ENCODE measurements around the gene SOX8. TPM values are rescaled to one million over a fixed set of nuclear protein-coding genes. Genes with fewer than 3 reads are reported as not detected.

Gene SOX8
- total RNA-seq, 1 donor from 2014 or later, result 0.15 TPM

DNA sequence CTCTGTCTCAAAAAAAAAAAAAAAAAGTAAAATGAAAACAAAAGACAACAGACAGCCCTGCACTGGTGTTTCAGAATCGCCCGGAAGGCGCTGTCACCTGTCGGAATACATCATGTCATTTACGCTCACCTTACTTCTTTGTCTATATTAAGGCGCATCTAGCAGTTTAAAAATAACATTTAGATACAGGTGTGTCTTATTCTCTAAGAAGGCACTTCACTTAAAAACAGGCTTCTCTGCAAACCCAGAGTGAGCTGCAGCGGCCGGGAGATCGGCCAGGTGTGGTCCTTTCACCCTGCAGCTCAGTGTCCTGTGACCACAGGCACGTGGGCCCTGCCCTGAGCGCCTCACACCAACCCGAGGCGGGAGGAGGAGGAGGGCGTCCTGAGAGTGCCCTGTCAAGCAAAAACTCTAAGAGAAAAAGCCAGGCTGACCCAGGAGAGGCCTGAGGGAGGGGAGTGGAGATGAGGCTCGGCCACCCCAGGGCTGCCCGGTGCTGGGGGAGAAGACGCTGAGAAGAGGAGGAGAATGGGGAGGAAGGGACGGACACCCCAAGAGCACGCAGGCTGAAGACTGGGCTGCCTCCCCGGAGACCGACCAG lies 7.5 kb upstream of the SOX8 start:
- Mint-ChIP-seq H3K36me3 (ENCODE audit: low read depth) (no peaks in the 10 kb centered on the region), H3K4me1 (ENCODE audit: low read depth) (peaks cover 8% of the 10 kb centered on the region)

DNA sequence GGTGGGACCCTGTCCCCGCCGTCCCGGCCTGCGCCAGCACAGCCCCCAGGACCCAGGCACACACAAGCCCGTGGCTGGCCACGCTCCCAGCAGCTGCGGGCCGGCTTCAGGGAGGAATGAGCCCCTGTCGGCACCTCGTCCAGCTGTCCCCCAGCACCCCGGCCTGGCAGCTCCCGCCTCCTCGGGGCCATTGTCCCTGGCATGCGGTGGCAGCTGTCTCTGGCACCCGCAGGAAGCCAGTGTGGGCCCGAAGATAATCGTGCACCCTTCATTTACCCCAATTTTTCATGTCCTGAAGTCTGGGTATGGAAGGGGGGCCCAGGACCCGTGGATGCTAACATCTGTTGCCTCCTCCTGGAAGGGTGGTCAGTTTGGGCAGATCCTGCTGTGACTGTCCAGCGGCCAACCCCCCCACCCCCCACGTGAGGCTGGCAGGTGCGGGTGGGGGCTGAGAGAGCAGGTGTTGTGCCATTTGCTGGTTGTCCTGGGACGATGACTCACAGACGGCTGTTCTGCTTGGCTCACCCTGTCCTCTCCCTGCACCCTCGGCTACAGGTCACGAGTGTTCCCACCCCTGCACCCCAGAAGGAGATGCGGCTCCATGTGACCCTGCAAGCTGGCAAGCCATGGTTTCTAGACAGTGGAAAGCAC lies 6.8 kb upstream of the SOX8 start:
- H3K9me3 Mint-ChIP-seq (ENCODE audit: low read depth), result peaks cover 3% of the 10 kb centered on the region
- TF ChIP-seq, protein P1, sequence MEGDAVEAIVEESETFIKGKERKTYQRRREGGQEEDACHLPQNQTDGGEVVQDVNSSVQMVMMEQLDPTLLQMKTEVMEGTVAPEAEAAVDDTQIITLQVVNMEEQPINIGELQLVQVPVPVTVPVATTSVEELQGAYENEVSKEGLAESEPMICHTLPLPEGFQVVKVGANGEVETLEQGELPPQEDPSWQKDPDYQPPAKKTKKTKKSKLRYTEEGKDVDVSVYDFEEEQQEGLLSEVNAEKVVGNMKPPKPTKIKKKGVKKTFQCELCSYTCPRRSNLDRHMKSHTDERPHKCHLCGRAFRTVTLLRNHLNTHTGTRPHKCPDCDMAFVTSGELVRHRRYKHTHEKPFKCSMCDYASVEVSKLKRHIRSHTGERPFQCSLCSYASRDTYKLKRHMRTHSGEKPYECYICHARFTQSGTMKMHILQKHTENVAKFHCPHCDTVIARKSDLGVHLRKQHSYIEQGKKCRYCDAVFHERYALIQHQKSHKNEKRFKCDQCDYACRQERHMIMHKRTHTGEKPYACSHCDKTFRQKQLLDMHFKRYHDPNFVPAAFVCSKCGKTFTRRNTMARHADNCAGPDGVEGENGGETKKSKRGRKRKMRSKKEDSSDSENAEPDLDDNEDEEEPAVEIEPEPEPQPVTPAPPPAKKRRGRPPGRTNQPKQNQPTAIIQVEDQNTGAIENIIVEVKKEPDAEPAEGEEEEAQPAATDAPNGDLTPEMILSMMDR (IDR thresholded peaks at IDR 0.05), result no peak
- peaks cover 9% of the 10 kb centered on the region for H3K27me3 Mint-ChIP-seq (ENCODE audit: low read depth)
- no peak overlapping the region for H3K27ac Mint-ChIP-seq (ENCODE audit: unreplicated experiment)
- no peaks in the 10 kb centered on the region for H3K36me3 Mint-ChIP-seq (ENCODE audit: low read depth)
- peaks cover 2% of the 10 kb centered on the region for H3K4me1 Mint-ChIP-seq (ENCODE audit: low read depth)
- no peak overlapping the region for H3K4me3 Mint-ChIP-seq (ENCODE audit: unreplicated experiment)
- DNase-seq (ENCODE audit: low spot score), result no peak

More for the DNA sequence above, 7.5 kb upstream of the SOX8 start:
- H3K27me3 Mint-ChIP-seq (ENCODE audit: low read depth), result peaks cover 9% of the 10 kb centered on the region
- TF ChIP-seq, protein P1 (IDR thresholded peaks at IDR 0.05), result no peak
- DNase-seq (ENCODE audit: low spot score), result no peak
- H3K27ac Mint-ChIP-seq (ENCODE audit: unreplicated experiment), result no peak overlapping the region
- H3K9me3 Mint-ChIP-seq (ENCODE audit: low read depth), result peaks cover 3% of the 10 kb centered on the region
- no peak overlapping the region for H3K4me3 Mint-ChIP-seq (ENCODE audit: unreplicated experiment)

DNA sequence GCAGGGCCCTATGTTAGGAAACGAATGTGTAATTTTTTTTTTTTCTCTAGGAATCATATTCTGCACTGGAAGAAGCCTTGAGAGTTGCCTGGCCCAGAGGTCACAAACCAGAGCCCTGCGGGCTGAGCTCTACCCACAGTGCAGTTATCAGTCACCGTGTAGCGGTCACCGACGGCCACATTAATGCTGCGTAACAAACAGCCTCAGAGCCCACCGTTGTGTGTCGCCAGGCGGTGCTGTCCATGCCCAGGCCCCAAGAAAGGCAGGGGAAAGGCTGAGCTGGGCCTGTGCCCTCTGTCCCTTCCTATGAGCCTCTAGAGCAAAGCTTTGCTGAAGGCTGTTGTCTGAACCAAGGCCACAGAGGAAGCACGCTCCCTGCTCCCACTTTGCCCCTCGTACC lies 6.3 kb upstream of the SOX8 start:
- Mint-ChIP-seq H3K4me3 (ENCODE audit: unreplicated experiment) (no peak overlapping the region), H3K27me3 (ENCODE audit: low read depth) (peaks cover 9% of the 10 kb centered on the region), H3K27ac (ENCODE audit: unreplicated experiment) (no peak overlapping the region), H3K36me3 (ENCODE audit: low read depth) (no peaks in the 10 kb centered on the region), H3K4me1 (ENCODE audit: low read depth) (no peaks in the 10 kb centered on the region), H3K9me3 (ENCODE audit: low read depth) (peaks cover 3% of the 10 kb centered on the region)
- TF ChIP-seq, protein P1 (IDR thresholded peaks at IDR 0.05), result no peak
- DNase-seq (ENCODE audit: low spot score), result no peak

DNA sequence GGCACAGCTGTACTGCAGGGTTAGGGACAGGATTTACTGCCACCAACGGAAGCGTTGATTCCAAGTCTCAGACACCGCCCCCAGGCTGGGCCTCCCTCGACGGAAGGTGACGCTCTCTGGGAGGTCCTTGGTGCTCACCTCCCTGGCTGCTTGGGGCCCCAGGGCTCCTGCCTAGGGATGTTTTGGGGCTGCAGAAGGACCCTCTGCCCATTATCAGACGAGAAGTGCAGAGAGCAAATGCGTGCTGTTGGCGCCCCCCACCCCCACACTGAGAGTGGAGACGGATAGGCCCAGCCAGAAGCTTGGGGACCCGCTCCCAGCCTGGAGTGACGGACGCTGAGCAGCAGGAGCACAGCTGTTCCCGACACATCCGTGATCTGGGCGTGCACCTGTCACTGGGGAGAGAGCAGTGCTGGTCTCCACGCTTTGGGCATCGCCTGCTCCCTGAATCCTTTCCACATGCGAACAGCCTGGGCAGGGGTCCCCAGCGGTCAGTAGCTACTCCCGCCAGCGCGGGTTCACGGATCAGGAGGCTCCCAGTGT lies 5.1 kb upstream of the SOX8 start:
- no peak for DNase-seq (ENCODE audit: low spot score)
- H3K4me3 Mint-ChIP-seq (ENCODE audit: unreplicated experiment), result no peak overlapping the region
- no peak overlapping the region for H3K27ac Mint-ChIP-seq (ENCODE audit: unreplicated experiment)
- no peaks in the 10 kb centered on the region for H3K36me3 Mint-ChIP-seq (ENCODE audit: low read depth)
- peaks cover 3% of the 10 kb centered on the region for H3K4me1 Mint-ChIP-seq (ENCODE audit: low read depth)
- peaks cover 11% of the 10 kb centered on the region for H3K27me3 Mint-ChIP-seq (ENCODE audit: low read depth)
- TF ChIP-seq, protein P1 (IDR thresholded peaks at IDR 0.05), result no peak
- H3K9me3 Mint-ChIP-seq (ENCODE audit: low read depth), result peaks cover 2% of the 10 kb centered on the region

DNA sequence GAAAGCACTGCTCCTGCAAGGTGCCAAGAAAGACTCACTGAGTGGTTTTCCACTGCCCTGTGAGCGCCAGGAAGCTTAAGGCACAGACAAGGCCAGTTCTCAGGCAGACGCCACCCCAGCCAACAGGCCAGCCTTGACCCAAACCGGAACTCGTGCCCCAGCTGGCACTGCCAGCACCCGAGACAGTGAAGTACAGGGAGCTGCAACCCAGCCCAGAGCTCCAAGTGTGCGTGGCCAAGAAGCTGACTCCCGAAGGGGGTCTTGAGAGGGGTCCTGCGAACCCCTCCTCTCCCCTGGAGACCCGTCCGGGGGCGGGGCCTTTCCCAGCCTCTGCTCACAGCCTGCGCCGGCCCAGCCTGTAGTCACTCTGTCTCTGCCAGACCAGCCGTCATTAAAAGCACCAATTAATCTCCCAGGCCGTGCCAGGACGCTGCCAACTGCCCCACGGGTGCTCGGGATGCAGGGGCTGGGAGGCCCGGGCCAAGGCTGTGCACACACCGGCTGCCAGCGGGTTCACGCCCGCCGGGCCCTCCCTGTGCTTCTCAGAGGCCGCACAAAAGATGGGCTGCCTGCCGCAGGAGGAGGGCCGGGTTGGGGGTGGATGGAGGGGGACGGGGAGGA lies 4.4 kb upstream of the SOX8 start:
- Mint-ChIP-seq H3K9me3 (ENCODE audit: low read depth) (no peaks in the 10 kb centered on the region), H3K36me3 (ENCODE audit: low read depth) (no peaks in the 10 kb centered on the region), H3K4me3 (ENCODE audit: unreplicated experiment) (no peak overlapping the region), H3K27me3 (ENCODE audit: low read depth) (peaks cover 7% of the 10 kb centered on the region), H3K4me1 (ENCODE audit: low read depth) (peaks cover 3% of the 10 kb centered on the region), H3K27ac (ENCODE audit: unreplicated experiment) (no peak overlapping the region)
- TF ChIP-seq, protein P1 (IDR thresholded peaks at IDR 0.05), result no peak
- DNase-seq (ENCODE audit: low spot score), result no peak

All from chondrocyte (in vitro differentiated cells).